ENCODE results near the gene RPL15.

Gene RPL15

DNA sequence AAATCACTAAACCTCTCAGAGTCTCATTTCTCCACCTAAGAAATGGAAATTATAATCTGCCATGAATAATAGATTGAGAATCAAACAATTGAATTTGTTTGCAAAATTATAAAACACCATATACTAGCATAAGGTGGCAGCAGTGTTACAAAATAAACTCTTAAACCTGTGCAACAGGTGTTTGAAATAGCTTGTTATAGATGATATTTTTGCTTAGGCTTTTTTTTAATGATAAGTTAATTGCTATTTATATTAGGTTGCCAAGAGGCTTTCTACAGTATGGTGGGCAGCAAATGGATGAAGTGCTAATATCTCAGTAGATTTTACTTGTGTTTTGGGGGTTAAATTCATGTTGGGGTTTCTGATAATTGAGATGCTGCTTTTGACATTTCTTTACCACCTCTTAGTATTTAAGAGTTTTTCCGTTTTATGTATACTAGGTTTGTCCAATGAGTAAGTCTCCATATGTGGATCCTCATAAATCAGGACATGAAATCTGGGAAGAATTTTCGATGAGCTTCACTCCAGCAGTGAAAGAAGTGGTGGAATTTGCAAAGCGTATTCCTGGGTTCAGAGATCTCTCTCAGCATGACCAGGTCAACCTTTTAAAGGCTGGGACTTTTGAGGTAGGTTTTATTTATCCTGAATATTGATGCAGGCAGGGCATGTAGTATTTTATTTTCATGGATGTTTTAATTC, 47.8 kb downstream of the RPL15 start:
- no peaks in the 10 kb centered on the region for H3K36me3 ChIP-seq (ENCODE audit: control insufficient read depth, insufficient read depth, low read length)

DNA sequence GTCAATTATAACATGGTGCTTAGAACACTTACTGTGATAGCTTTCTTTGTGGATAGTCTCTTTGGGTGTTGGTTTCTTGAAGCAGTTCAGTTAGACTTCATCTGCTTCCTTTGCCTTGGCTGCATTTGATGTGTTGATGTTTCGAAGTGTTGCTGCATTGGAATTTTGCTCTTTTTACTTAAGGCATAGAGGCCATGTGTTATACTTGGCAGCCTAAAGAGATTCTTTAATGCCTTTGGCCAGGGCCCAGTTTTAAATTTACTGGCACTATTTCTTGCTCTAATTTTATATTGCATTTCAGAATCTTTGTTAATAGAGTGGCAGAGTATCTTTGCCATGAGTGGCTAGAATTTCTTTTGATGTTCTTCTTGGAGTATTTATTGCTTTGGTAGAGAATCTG, 49.4 kb downstream of the RPL15 start:
- TF ChIP-seq CTCF (IDR thresholded peaks at IDR 0.05) = no peak
- H3K4me1 ChIP-seq = no peaks in the 10 kb centered on the region
- no peak overlapping the region for H3K9ac ChIP-seq
- no peaks in the 10 kb centered on the region for H3K27me3 ChIP-seq (ENCODE audit: control insufficient read depth, insufficient read depth, low read length)
- H3K4me3 ChIP-seq (ENCODE audit: low read depth, low read length) = no peak overlapping the region
- H2AFZ ChIP-seq = no peak overlapping the region
- no peaks in the 10 kb centered on the region for H3K36me3 ChIP-seq (ENCODE audit: control insufficient read depth, insufficient read depth, low read length)
- no peak overlapping the region for H3K27ac ChIP-seq
- H3K9me3 ChIP-seq (ENCODE audit: control insufficient read depth, low read length) = no peaks in the 10 kb centered on the region
- peaks cover 37% of the 10 kb centered on the region for H3K79me2 ChIP-seq
- H3K4me2 ChIP-seq (ENCODE audit: low read length) = no peak overlapping the region

More for the DNA sequence above, 47.8 kb downstream of the RPL15 start:
- H3K9me3 ChIP-seq (ENCODE audit: control insufficient read depth, low read length) = no peaks in the 10 kb centered on the region
- peaks cover 33% of the 10 kb centered on the region for H3K79me2 ChIP-seq
- H3K4me2 ChIP-seq (ENCODE audit: low read length) = no peak overlapping the region
- no peak overlapping the region for H2AFZ ChIP-seq
- no peak for TF ChIP-seq CTCF (IDR thresholded peaks at IDR 0.05)
- H3K27me3 ChIP-seq (ENCODE audit: control insufficient read depth, insufficient read depth, low read length) = no peaks in the 10 kb centered on the region
- H3K4me3 ChIP-seq (ENCODE audit: low read depth, low read length) = no peak overlapping the region
- no peak overlapping the region for H3K27ac ChIP-seq
- no peaks in the 10 kb centered on the region for H3K4me1 ChIP-seq
- H3K9ac ChIP-seq = no peak overlapping the region

DNA sequence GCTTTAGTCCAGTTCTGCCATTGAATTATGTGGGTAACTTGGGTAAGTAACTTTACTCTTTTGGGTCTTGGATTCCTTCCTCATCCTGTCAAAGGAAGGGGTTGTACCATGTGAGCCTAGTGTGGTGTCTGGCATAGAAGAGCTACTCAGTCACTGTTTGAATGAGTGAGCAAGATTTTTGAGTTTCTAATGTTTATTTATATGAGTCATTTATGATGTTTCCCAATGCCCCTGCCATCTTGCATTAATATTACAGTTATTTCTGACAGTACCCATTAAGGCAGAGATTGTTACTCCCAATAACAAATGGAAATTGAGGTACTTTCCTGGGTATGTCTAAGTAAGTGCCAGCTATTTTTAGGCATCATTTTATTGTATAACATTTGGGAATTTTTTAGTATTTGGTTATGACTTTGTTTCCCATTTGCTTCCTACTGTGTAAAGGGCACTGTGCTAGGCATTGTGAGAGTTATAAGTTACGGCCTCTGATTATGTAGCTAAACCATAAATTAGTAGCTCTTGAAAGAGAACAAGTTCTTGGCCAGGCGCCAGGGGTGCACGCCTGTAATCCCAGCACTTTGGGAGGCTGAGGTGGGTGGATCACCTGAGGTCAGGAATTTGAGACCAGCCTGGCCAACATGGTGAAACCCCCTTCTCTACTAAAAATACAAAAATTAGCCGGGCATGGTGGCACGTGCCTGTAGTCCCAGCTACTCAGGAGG, 51.7 kb downstream of the RPL15 start:
- H3K27ac ChIP-seq = no peak overlapping the region

DNA sequence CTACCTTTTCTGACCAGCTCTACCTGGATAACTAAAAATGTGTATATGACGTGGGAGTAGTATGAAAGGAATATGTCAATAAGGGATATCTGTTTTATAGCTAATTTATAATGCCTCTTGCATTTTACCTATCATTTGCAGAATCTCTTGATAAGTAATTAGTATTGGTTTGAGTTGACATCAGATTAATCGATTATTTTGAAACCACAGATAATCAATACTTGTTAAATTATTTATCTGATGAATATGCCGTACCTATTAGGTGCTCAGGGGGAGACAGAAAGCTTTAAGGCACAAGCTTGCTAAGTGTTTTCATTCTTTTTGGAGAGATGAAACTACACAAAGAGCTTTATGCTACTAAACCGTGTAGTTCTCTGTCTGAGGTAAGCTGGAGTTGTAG, 52.5 kb downstream of the RPL15 start:
- H3K9me3 ChIP-seq (ENCODE audit: control insufficient read depth, low read length) = no peaks in the 10 kb centered on the region
- H3K79me2 ChIP-seq = peaks cover 37% of the 10 kb centered on the region
- H3K27ac ChIP-seq = no peak overlapping the region
- no peak overlapping the region for H3K4me3 ChIP-seq (ENCODE audit: low read depth, low read length)
- no peaks in the 10 kb centered on the region for H3K36me3 ChIP-seq (ENCODE audit: control insufficient read depth, insufficient read depth, low read length)
- no peaks in the 10 kb centered on the region for H3K27me3 ChIP-seq (ENCODE audit: control insufficient read depth, insufficient read depth, low read length)
- no peaks in the 10 kb centered on the region for H3K4me1 ChIP-seq
- TF ChIP-seq CTCF (IDR thresholded peaks at IDR 0.05) = no peak
- no peak overlapping the region for H3K4me2 ChIP-seq (ENCODE audit: low read length)
- no peak overlapping the region for H3K9ac ChIP-seq
- no peak overlapping the region for H2AFZ ChIP-seq

More for the DNA sequence above, 51.7 kb downstream of the RPL15 start:
- Histone ChIP-seq H3K4me1 (no peaks in the 10 kb centered on the region), H3K36me3 (ENCODE audit: control insufficient read depth, insufficient read depth, low read length) (no peaks in the 10 kb centered on the region), H3K9ac (no peak overlapping the region), H3K27me3 (ENCODE audit: control insufficient read depth, insufficient read depth, low read length) (no peaks in the 10 kb centered on the region), H3K4me2 (ENCODE audit: low read length) (no peak overlapping the region), H3K79me2 (peaks cover 37% of the 10 kb centered on the region), H2AFZ (no peak overlapping the region), H3K9me3 (ENCODE audit: control insufficient read depth, low read length) (no peaks in the 10 kb centered on the region), H3K4me3 (ENCODE audit: low read depth, low read length) (no peak overlapping the region)
- TF ChIP-seq CTCF (IDR thresholded peaks at IDR 0.05) = no peak
